HG03064 (cell line): ENCODE results near the gene ODF2.

Source experiments
- ATAC-seq: cut with Tn5 transposase; IDR thresholded peaks from one replicate; pipeline ENCODE4 v1.9.1; 2021; ENCODE audit warnings: low read depth; ENCODE audit not compliant: unreplicated experiment

The ODF2 gene

DNA sequence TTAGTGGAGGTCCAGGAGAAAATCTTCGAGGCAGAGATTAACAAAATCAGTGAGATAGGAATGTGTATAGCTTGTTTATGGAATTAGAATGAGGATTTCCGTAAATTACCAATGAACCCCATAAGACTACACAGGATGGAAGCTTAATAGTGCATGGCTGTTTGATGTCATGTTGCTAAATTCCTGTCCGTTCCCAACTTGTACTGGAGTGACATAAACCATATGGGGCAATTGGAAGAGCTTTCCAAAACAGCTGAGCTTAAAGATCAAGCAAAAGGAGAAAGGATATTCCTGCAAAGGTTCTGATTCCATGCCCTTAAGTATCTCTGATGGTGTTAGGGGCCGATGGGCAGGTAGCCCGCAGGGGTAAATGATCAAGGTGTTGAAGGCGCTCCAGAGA is 66.2 kb downstream of the ODF2 start:
- no peak for ATAC-seq

DNA sequence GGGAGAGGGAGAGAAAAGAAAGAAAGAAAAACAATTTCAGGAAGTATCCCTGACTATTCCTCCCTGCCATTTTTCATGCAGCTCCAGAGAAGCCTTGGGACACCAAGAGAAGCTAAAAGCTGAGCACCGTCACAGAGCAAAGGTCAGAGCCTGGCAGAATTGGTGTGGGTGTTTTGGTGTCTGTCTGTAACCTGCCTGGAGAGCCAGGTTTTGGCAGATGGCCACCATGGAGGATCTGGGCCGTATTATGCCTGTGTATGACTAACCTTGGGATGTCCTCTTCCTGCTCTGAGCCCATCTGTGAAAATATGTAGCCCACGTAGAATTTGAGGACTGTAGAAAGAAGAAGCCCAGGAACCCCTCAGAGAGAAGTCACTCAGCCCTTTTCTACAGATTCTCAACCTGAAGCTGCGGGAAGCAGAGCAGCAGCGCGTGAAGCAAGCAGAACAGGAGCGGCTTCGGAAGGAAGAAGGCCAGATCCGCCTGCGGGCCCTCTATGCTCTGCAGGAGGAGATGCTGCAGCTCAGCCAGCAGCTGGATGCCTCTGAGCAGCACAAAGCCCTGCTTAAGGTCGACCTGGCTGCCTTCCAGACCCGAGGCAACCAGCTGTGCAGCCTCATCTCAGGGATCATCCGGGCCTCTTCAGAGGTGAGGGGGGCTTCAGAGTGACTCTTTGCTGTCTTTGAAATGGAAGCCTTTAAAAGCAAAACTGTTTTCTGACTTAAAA is 67.6 kb downstream of the ODF2 start:
- no peak for ATAC-seq

GRCh38 chr9:128526720-128527119 is 70.9 kb downstream of the ODF2 start:
- no peak for ATAC-seq

DNA sequence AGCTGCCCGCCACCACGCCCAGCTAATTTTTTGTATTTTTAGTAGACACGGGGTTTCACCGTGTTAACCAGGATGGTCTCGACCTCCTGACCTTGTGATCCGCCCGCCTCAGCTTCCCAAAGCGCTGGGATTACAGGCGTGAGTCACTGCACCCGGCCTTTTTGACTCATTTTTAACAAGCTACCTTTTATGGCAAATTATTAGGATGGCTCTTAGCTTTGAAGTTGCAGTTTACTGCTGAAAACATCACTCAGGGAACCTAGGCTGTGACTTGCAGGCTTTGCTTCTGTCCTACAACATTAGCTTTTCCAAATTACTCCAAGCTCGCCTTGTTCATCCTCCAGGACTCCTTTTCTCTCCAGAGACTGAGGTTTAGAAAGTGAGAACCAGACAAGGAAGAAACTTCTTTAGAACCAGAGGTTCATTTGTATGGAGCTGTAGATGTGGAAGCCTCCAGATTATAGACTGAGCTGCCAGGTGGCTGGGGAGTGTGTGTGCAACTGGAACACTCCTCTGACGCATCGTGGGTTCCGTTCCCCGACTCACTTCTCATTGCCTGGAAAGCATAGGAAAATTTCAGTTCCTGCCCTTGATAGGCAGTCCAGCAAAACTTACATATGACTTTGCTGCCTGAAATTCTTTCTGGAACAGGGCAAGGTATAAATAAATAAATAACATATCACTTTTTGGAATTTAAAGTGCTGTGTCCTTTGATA is 72.8 kb downstream of the ODF2 start:
- no peak for ATAC-seq

DNA sequence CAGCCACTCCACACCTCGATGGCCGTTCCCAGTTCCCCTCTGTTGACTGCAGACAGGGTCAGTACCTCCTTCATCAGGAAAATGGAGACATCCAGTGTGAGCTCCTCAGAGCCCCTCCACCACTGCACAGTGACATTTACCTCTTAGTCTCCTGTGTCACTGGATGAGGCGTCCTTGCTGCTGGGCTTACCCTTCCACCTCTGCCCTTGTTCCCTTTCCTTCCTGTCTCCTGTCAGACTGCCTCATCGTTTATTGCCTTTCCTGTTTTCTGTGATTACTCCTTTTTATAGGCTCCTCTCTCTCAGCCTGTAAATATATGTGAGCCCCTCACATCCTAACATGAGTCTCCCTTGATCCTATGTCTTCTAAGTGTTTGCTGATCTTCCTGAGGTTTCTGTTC is 73.4 kb downstream of the ODF2 start:
- no peak for ATAC-seq

DNA sequence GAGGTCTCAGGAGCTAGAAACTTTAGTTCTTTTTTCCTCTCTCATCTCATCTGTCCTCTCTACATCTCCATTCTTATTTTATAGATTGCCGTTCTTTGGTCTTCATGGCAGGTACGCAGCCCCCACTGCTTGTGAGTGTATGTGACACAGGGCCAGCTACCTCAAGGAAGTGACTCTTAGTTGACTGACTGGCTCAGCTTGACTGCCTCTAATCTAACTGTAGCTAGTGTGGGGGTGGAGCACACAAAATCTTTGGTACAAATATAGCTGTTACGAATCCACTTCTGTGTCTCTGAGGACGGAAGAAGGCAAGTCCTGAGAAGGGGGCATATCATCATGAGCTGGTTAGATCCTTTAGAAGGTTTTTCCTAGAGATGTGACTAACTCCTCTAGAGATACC is 76.8 kb downstream of the ODF2 start:
- no peak for ATAC-seq

- ATAC-seq = no peak
Measured at GRCh38 chr9:128540634-128541360, 85.0 kb downstream of the ODF2 start.

DNA sequence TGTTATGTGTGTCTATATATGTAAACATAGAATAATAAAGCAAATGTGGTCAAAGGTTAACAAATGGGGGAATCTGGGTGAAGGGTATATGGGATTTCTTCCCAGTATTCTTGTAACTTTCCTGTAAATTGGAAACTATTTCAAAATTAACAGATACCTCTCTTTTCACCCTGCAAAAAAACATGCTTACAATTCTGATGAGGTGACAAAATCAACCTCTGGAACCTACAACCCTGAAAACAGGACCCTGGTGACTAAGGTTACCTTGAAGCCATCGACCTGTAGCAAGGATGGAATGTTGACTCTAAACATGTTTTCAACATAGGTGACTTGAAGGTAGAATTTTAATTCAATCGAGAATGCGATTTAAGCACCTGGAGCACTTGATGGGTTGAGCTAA is 90.7 kb downstream of the ODF2 start:
- ATAC-seq = no peak

- no peak for ATAC-seq
Measured at GRCh38 chr9:128548876-128549275, 93.1 kb downstream of the ODF2 start.

DNA sequence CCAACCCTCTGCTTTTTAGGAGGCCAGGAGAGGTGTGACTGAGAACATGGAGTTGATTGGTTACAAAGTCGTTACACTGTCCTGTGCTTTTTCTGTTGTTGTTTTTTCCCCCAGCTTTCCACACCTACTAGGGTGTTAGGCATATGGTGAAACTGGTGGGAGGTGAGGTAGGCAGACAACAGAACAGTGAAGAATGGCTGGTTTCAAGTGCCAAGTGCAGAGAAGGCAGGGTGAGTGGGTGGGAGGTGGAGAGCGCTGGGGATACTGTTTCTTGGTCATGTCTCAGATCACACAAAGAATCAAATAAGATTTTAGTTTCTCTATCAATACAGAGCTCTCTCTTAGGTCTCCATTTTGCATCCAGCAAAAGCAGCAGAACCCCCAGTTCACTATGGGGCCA is 94.4 kb downstream of the ODF2 start:
- ATAC-seq = no peak
